Epithelial cell of alveolus of lung (primary cell): ENCODE results near the gene KCNA1. TPM values are rescaled to one million over a fixed set of nuclear protein-coding genes. Genes with fewer than 3 reads are reported as not detected.

Experiments used
- total RNA-seq: library from RNA; depleted of rRNA; stranded (reverse); fragments of >200 nt; gene quantifications from 2 replicates; pipeline ENCODE4 v1.2.1, GENCODE V29; 2015

KCNA1 gene
- total RNA-seq: not detected in 2 replicates

GRCh38 chr12:4909734-4910501 lies at the start of gene KCNA1:
Gene KCNA1 (plus strand): TSS chr12:4909905. CDS start chr12:4911379, 1,474 bp downstream.

Other genes with a start within 250 kb of the KCNA1 start
- gene GALNT8, start 189.5 kb upstream of the KCNA1 start, total RNA-seq: under 0.01 and 0.26 TPM in 2 replicates
- gene KCNA5, start 134.0 kb downstream of the KCNA1 start, total RNA-seq: not detected in 2 replicates